ENCODE measurements around the gene PSG11.
"Not testable (repeated sequence)": the region's sequence is repeated elsewhere in the genome, so short reads cannot be mapped to it uniquely, and the experiment has no call there.

PSG11 gene

GRCh38 chr19:43005841-43006240 is 20.4 kb downstream of the PSG11 start:
- H3K36me3 Mint-ChIP-seq (ENCODE audit: low read depth); H3K9me3 Mint-ChIP-seq; H3K27ac Mint-ChIP-seq; H3K27me3 Mint-ChIP-seq (ENCODE audit: low read depth); H3K4me1 Mint-ChIP-seq (ENCODE audit: low read depth); H3K4me3 Mint-ChIP-seq: not testable (repeated sequence)

- H3K27ac Mint-ChIP-seq; H3K36me3 Mint-ChIP-seq (ENCODE audit: low read depth); H3K4me1 Mint-ChIP-seq (ENCODE audit: low read depth); H3K27me3 Mint-ChIP-seq (ENCODE audit: low read depth); H3K9me3 Mint-ChIP-seq; H3K4me3 Mint-ChIP-seq: not testable (repeated sequence)
Measured at GRCh38 chr19:43004846-43005245, 21.4 kb downstream of the PSG11 start.

GRCh38 chr19:43003634-43004033 is 22.6 kb downstream of the PSG11 start:
- H3K36me3 Mint-ChIP-seq (ENCODE audit: low read depth); H3K9me3 Mint-ChIP-seq; H3K27me3 Mint-ChIP-seq (ENCODE audit: low read depth); H3K4me1 Mint-ChIP-seq (ENCODE audit: low read depth); H3K27ac Mint-ChIP-seq; H3K4me3 Mint-ChIP-seq: not testable (repeated sequence)

DNA sequence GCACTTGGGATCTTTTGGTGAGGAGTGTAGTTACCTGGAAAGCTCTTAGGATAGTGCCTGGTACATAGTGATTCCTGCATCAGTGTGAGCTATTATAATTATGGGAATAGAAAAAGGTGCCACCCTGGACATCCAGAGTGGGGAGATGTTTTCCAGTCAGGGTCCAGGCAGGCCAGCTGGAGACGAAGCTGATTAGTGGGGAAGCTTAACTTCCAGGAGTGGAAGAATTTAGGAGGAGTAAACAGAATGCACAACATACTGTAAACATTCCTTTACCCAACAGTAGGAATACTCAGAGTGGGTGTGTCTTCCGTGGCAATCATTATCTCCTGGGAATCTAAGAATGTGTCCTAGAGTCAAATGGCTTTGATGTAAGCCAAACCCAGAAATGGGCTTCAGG is 23.3 kb downstream of the PSG11 start:
- not testable (repeated sequence) for H3K4me1 Mint-ChIP-seq (ENCODE audit: low read depth); H3K9me3 Mint-ChIP-seq

GRCh38 chr19:42996161-42996560 is 30.1 kb downstream of the PSG11 start:
- H3K4me1 Mint-ChIP-seq (ENCODE audit: low read depth); H3K27ac Mint-ChIP-seq; H3K9me3 Mint-ChIP-seq; H3K36me3 Mint-ChIP-seq (ENCODE audit: low read depth); H3K4me3 Mint-ChIP-seq; H3K27me3 Mint-ChIP-seq (ENCODE audit: low read depth): not testable (repeated sequence)

More for the DNA sequence above, 23.3 kb downstream of the PSG11 start:
- H3K4me3 Mint-ChIP-seq; H3K36me3 Mint-ChIP-seq (ENCODE audit: low read depth); H3K27me3 Mint-ChIP-seq (ENCODE audit: low read depth); H3K27ac Mint-ChIP-seq: not testable (repeated sequence)

DNA sequence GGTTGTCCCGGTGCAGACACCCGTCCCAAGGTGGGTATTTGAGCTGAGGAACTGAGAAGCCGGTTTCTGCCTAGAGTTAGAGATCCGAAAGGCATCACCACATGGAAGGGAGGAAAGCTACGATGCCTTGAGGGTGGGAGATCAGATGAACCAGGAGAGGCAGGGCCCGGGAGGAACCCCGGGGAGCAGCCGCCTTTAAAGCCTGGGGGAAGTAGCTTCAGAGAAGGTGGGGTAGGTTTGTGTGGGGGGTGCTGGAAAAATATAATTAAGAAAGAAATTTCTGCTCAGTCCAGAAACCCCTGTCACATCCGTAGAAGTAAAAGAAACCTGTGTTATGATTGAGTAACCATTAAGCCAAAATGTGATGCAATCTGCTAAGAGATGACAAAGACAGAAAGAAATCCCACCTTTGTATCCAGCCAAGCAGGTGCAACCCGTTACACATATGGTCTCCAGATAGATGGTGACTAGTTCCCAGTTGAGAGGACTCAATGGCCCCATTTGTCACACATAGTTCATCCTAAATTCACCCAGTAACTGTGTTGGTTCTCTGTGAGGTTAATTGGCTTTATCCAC is 34.2 kb downstream of the PSG11 start:
- not testable (repeated sequence) for H3K36me3 Mint-ChIP-seq (ENCODE audit: low read depth); H3K4me1 Mint-ChIP-seq (ENCODE audit: low read depth); H3K9me3 Mint-ChIP-seq; H3K4me3 Mint-ChIP-seq; H3K27me3 Mint-ChIP-seq (ENCODE audit: low read depth); H3K27ac Mint-ChIP-seq

DNA sequence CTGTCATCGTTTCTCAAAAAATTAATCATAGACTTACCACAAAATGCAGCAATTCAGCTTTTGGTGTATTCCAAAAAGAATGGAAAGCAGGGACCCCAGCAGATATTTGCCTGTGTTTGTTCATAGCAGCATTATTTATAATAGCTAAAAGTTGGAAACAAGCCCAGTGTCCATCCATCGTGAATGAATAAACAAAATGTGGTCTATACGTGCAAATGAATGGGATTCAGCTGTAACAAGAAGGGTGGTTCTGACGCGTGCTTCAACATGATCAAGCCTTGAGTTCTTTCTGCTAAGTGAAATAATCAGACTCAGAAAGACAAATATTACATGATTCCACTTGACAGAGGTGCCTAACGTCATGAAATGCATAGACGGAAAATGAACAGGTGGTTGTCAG is 36.4 kb downstream of the PSG11 start:
- H3K9me3 Mint-ChIP-seq: no peaks in the 10 kb centered on the region
- H3K27ac Mint-ChIP-seq: no peak overlapping the region
- no peaks in the 10 kb centered on the region for H3K27me3 Mint-ChIP-seq (ENCODE audit: low read depth)

DNA sequence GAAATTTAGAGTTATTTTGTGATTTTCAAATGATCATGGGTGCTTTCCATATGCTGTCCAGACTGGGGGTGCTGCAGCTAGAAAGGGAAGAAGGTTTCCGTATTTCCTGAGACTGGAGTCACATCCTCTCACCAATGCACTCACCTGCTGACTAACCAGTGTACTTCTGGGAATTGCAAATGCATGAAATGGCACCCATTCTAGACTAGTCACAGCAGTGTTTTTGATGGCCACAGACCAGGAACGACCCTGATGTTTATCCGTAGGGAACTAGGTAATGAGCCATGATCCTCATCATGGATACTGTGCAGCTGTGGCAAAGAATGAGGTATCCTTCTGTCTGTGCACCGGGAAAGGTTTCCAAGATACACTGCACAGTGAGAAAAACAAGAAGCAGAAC is 37.1 kb downstream of the PSG11 start:
- H3K4me1 Mint-ChIP-seq (ENCODE audit: low read depth); H3K36me3 Mint-ChIP-seq (ENCODE audit: low read depth); H3K27me3 Mint-ChIP-seq (ENCODE audit: low read depth); H3K27ac Mint-ChIP-seq; H3K4me3 Mint-ChIP-seq; H3K9me3 Mint-ChIP-seq: not testable (repeated sequence)

More for the DNA sequence above, 36.4 kb downstream of the PSG11 start:
- no peaks in the 10 kb centered on the region for H3K4me1 Mint-ChIP-seq (ENCODE audit: low read depth)
- no peaks in the 10 kb centered on the region for H3K36me3 Mint-ChIP-seq (ENCODE audit: low read depth)
- H3K4me3 Mint-ChIP-seq: no peak overlapping the region

DNA sequence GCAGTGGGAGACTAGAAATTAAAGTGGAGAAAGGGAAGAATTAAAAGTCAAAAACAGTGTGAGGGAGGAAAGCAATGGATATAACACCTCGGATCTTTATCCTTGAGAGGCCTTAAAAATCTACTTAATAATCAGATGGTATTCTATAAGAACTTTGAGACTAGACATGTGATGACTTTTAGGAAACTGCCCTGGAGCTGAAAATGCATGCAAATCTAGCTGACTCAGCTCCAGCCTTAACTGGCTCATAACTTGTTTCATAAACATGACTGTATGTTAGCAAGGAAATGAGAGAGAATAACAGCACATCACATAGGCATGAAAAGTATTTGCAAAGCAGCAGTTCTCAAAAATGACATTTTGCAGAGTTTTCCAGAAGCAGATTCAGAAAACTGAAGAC is 38.1 kb downstream of the PSG11 start:
- not testable (repeated sequence) for H3K9me3 Mint-ChIP-seq; H3K27ac Mint-ChIP-seq; H3K27me3 Mint-ChIP-seq (ENCODE audit: low read depth); H3K4me3 Mint-ChIP-seq; H3K4me1 Mint-ChIP-seq (ENCODE audit: low read depth); H3K36me3 Mint-ChIP-seq (ENCODE audit: low read depth)

DNA sequence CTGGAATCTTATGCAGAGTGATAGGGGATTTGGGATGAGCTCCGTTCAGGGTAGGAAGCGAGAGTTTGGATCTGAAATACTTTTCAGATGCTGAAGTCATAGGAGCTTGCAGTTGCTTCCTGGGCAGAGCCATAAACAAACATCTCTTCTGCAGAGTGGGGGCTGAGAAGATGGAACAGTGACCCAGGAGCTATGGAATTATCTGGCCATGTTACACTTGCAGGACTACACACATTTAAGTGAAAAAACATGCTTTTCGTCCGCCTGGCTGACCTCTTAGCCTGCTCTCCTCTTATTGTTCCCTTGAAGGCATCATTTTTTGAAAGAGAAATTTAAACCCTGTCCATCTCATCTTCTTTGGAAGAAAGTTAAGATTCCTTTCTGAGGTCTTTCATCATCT is 40.7 kb downstream of the PSG11 start:
- no peak overlapping the region for H3K27ac Mint-ChIP-seq
- H3K4me1 Mint-ChIP-seq (ENCODE audit: low read depth): no peaks in the 10 kb centered on the region
- H3K4me3 Mint-ChIP-seq: no peak overlapping the region
- no peaks in the 10 kb centered on the region for H3K9me3 Mint-ChIP-seq
- no peaks in the 10 kb centered on the region for H3K36me3 Mint-ChIP-seq (ENCODE audit: low read depth)
- no peaks in the 10 kb centered on the region for H3K27me3 Mint-ChIP-seq (ENCODE audit: low read depth)

GRCh38 chr19:42982111-42982510 is 44.2 kb downstream of the PSG11 start:
- not testable (repeated sequence) for H3K27me3 Mint-ChIP-seq (ENCODE audit: low read depth); H3K4me1 Mint-ChIP-seq (ENCODE audit: low read depth); H3K36me3 Mint-ChIP-seq (ENCODE audit: low read depth); H3K27ac Mint-ChIP-seq; H3K4me3 Mint-ChIP-seq; H3K9me3 Mint-ChIP-seq

DNA sequence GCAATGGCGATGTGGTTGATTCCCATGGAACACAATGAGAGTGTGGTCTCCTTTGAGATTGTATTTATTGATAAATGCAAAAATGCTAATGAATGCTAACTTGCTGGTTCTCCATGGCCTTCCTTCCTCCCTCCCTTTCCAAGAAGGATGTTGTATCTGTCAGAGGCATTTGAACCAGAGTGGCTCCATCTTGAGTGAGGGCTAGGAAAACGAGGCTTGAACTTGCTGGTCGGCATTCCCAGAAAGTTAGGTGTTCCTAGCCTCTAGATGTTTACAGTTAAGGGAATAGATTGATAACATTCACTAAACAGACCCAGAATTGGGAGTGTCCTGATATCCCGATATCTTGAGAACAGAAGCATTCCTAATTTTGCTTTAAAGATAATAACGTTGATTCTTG is 54.8 kb downstream of the PSG11 start:
- H3K4me3 Mint-ChIP-seq; H3K27ac Mint-ChIP-seq; H3K9me3 Mint-ChIP-seq; H3K36me3 Mint-ChIP-seq (ENCODE audit: low read depth); H3K27me3 Mint-ChIP-seq (ENCODE audit: low read depth); H3K4me1 Mint-ChIP-seq (ENCODE audit: low read depth): not testable (repeated sequence)

DNA sequence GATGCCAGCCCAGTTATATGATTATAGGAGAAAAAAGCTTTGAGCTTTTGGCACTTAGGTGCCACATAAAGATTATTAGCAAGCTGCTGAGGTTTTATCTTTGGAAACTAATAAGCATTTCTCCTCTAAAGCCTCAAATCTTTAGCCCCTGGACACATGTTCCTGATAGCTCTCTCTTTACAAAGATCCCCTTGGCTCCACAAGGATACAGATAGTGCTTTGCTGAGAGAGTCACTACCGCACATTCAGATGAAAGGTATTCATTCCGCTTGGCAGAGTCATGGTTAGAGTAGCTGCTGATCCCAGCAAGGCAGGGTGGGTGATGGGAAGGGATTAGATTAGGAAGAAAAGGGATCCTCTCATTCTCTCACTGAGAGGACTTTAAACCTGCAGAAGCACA is 61.1 kb downstream of the PSG11 start:
- Mint-ChIP-seq H3K4me3 (no peak overlapping the region), H3K9me3 (no peaks in the 10 kb centered on the region), H3K36me3 (ENCODE audit: low read depth) (no peaks in the 10 kb centered on the region), H3K4me1 (ENCODE audit: low read depth) (no peaks in the 10 kb centered on the region), H3K27ac (no peak overlapping the region), H3K27me3 (ENCODE audit: low read depth) (no peaks in the 10 kb centered on the region)

GRCh38 chr19:42961119-42961518 is 65.2 kb downstream of the PSG11 start:
- Mint-ChIP-seq H3K4me1 (ENCODE audit: low read depth) (no peaks in the 10 kb centered on the region), H3K4me3 (no peak overlapping the region)

More at GRCh38 chr19:42961119-42961518, 65.2 kb downstream of the PSG11 start:
- Mint-ChIP-seq H3K27ac (no peak overlapping the region), H3K36me3 (ENCODE audit: low read depth) (no peaks in the 10 kb centered on the region), H3K27me3 (ENCODE audit: low read depth) (no peaks in the 10 kb centered on the region), H3K9me3 (no peaks in the 10 kb centered on the region)

Data from T-helper 1 cell treated with Interleukin-12 subunit alpha and Interleukin-12 subunit beta and Interleukin-4 antibody, amounts not matched to agents 30 μg/mL and 1 μg/mL, for 36 hours (primary cell).